ENCODE measurements around the gene ZNF385D. TPM values are rescaled to one million over a fixed set of nuclear protein-coding genes. Genes with fewer than 3 reads are reported as not detected.

ZNF385D gene
- total RNA-seq, 1 donor: 1.7 TPM

GRCh38 chr3:21526461-21526860 lies 224.5 kb downstream of the ZNF385D start:
- no peak overlapping the region for H3K4me3 ChIP-seq (ENCODE audit: low read depth, low read length)
- no peak for TF ChIP-seq CTCF (IDR thresholded peaks at IDR 0.05; ENCODE audit: insufficient read depth, low read depth, low read length)
- no peak for DNase-seq (ENCODE audit: low read depth)

- no peak for TF ChIP-seq CTCF (IDR thresholded peaks at IDR 0.05; ENCODE audit: insufficient read depth, low read depth, low read length)
- H3K4me3 ChIP-seq (ENCODE audit: low read depth, low read length): no peak overlapping the region
- DNase-seq (ENCODE audit: low read depth): peak; percentile 20
Observed at GRCh38 chr3:21524133-21524532, 226.9 kb downstream of the ZNF385D start.

GRCh38 chr3:21520106-21520963 lies 230.7 kb downstream of the ZNF385D start:
- H3K4me3 ChIP-seq (ENCODE audit: low read depth, low read length): no peak overlapping the region
- DNase-seq (ENCODE audit: low read depth): no peak
- TF ChIP-seq CTCF (IDR thresholded peaks at IDR 0.05; ENCODE audit: insufficient read depth, low read depth, low read length): no peak

- TF ChIP-seq CTCF (IDR thresholded peaks at IDR 0.05; ENCODE audit: insufficient read depth, low read depth, low read length): no peak
- H3K4me3 ChIP-seq (ENCODE audit: low read depth, low read length): no peak overlapping the region
- no peak for DNase-seq (ENCODE audit: low read depth)
Observed at GRCh38 chr3:21517184-21517583, 233.8 kb downstream of the ZNF385D start.

GRCh38 chr3:21515417-21515816 lies 235.6 kb downstream of the ZNF385D start:
- H3K4me3 ChIP-seq (ENCODE audit: low read depth, low read length): no peak overlapping the region
- DNase-seq (ENCODE audit: low read depth): no peak
- TF ChIP-seq CTCF (IDR thresholded peaks at IDR 0.05; ENCODE audit: insufficient read depth, low read depth, low read length): no peak

- peak; percentile 3 for DNase-seq (ENCODE audit: low read depth)
- TF ChIP-seq CTCF (IDR thresholded peaks at IDR 0.05; ENCODE audit: insufficient read depth, low read depth, low read length): no peak
- H3K4me3 ChIP-seq (ENCODE audit: low read depth, low read length): no peak overlapping the region
Observed at GRCh38 chr3:21509731-21510470, 241.1 kb downstream of the ZNF385D start.

All from fibroblast of villous mesenchyme (primary cell).